GM23338 (cell line): ENCODE results near the gene SNX22. TPM values are rescaled to one million over a fixed set of nuclear protein-coding genes. Genes with fewer than 3 reads are reported as not detected.

Experiments used
- ATAC-seq: fragments of 200-7000 bp; cut with Tn5 transposase; 3 replicates; pipeline ENCODE4 v1.9.1; 2020
- DNase-seq: peaks from one replicate; pipeline ENCODE4 v3.0.0-alpha.2; 2015; ENCODE audit warnings: low spot score
- H2AFZ ChIP-seq: fragments of 200-600 bp; sonication (generic); 2 replicates; pipeline ENCODE4 v1.8.0; 2016; ENCODE audit warnings: antibody characterized with exemption, mild to moderate bottlenecking, moderate library complexity
- H3F3A ChIP-seq: fragments of 200-600 bp; sonication (generic); replicated peaks from 2 replicates; pipeline ENCODE4 v1.8.0; 2017; ENCODE audit warnings: antibody characterized with exemption, mixed run types, low read depth
- H3K27ac ChIP-seq: fragments of 200-600 bp; sonication (generic); 2 replicates; pipeline ENCODE4 v1.6.1; 2016; ENCODE audit warnings: low read depth
- H3K27me3 ChIP-seq: fragments of 200-600 bp; sonication (generic); 2 replicates; pipeline ENCODE4 v1.8.0; 2016; ENCODE audit warnings: mild to moderate bottlenecking, mixed run types, moderate library complexity; ENCODE audit not compliant: insufficient read depth
- H3K36me3 ChIP-seq: fragments of 200-600 bp; sonication (generic); 2 replicates; pipeline ENCODE4 v1.8.0; 2016; ENCODE audit warnings: mild to moderate bottlenecking; ENCODE audit not compliant: insufficient read depth
- H3K4me1 ChIP-seq: fragments of 200-600 bp; sonication (generic); 2 replicates; pipeline ENCODE4 v1.8.0; 2016; ENCODE audit warnings: mild to moderate bottlenecking, moderate library complexity; ENCODE audit not compliant: insufficient read depth
- H3K4me2 ChIP-seq: fragments of 200-600 bp; sonication (generic); 2 replicates; pipeline ENCODE4 v1.7.1; 2017; ENCODE audit warnings: mixed run types
- H3K4me3 ChIP-seq: fragments of 200-600 bp; sonication (generic); 2 replicates; pipeline ENCODE4 v1.6.1; 2016; ENCODE audit warnings: mixed run types
- H3K79me2 ChIP-seq: fragments of 200-600 bp; sonication (generic); replicated peaks from 2 replicates; pipeline ENCODE4 v1.8.0; 2017; ENCODE audit warnings: mild to moderate bottlenecking; ENCODE audit not compliant: insufficient read depth
- H3K9me2 ChIP-seq: fragments of 200-600 bp; sonication (generic); 2 replicates; pipeline ENCODE4 v1.8.0; 2017; ENCODE audit not compliant: insufficient read depth
- H4K20me1 ChIP-seq: fragments of 200-600 bp; sonication (generic); replicated peaks from 2 replicates; pipeline ENCODE4 v1.8.0; 2017; ENCODE audit warnings: mild to moderate bottlenecking; ENCODE audit not compliant: insufficient read depth
- H3K27ac Mint-ChIP-seq: 2 replicates; pipeline ENCODE4 v1.8.0; 2020; ENCODE audit warnings: inconsistent platforms, mild to moderate bottlenecking, moderate library complexity, mixed read lengths
- H3K27me3 Mint-ChIP-seq: 3 replicates; pipeline ENCODE4 v1.8.0; 2022; ENCODE audit warnings: low read depth, mild to moderate bottlenecking, moderate library complexity, mixed read lengths, inconsistent platforms; ENCODE audit not compliant: insufficient read depth, poor library complexity
- H3K36me3 Mint-ChIP-seq: 3 replicates; pipeline ENCODE4 v1.8.0; 2021; ENCODE audit warnings: low read depth, mild to moderate bottlenecking, inconsistent platforms, moderate library complexity, mixed read lengths
- H3K4me1 Mint-ChIP-seq: 3 replicates; pipeline ENCODE4 v1.8.0; 2020; ENCODE audit warnings: mild to moderate bottlenecking, inconsistent platforms, mixed read lengths
- H3K4me3 Mint-ChIP-seq: 3 replicates; pipeline ENCODE4 v1.8.0; 2021; ENCODE audit warnings: moderate library complexity, mild to moderate bottlenecking, inconsistent platforms, mixed read lengths
- H3K9me3 Mint-ChIP-seq: 3 replicates; pipeline ENCODE4 v1.8.0; 2020; ENCODE audit warnings: moderate library complexity, mild to moderate bottlenecking, inconsistent platforms, mixed read lengths
- EZH2 ChIP-seq: fragments of 200-600 bp; sonication (generic); IDR thresholded peaks from one replicate; pipeline ENCODE4 v1.8.0; 2017; ENCODE audit warnings: antibody characterized with exemption, mild to moderate bottlenecking, low read depth; ENCODE audit not compliant: unreplicated experiment
- EZH2phosphoT487 ChIP-seq: fragments of 200-600 bp; sonication (generic); IDR thresholded peaks from one replicate; pipeline ENCODE4 v1.8.1; 2018; ENCODE audit warnings: antibody characterized with exemption; ENCODE audit not compliant: unreplicated experiment
- JUNB ChIP-seq: IDR thresholded peaks from one replicate; pipeline ENCODE4 v1.6.1; 2016; ENCODE audit warnings: antibody characterized with exemption; ENCODE audit not compliant: unreplicated experiment
- NANOG ChIP-seq: IDR thresholded peaks from 2 replicates; pipeline ENCODE4 v1.6.1; 2016; ENCODE audit warnings: antibody characterized with exemption, borderline replicate concordance
- ZNF114 ChIP-seq: fragments of 250-450 bp; sonication (Bioruptor Pico); IDR thresholded peaks from 2 replicates; pipeline ENCODE4 v1.5.0; 2020; ENCODE audit warnings: mild to moderate bottlenecking, moderate library complexity
- ZNF331 ChIP-seq: fragments of 250-450 bp; sonication (Bioruptor Pico); IDR thresholded peaks from 2 replicates; pipeline ENCODE4 v1.5.0; 2020; ENCODE audit warnings: low read depth, mild to moderate bottlenecking, moderate library complexity
- polyA plus RNA-seq: library from polyadenylated mRNA; unstranded; fragments of >200 nt; fragmentation: Nextera tagmentation; extraction: Ambion mirVana; gene quantifications from 2 replicates; pipeline ENCODE4 v1.2.1, GENCODE V29; 2016
- total RNA-seq: library from RNA; depleted of rRNA; stranded (reverse); fragments of >200 nt; shearing (Covaris generic); gene quantifications from 2 replicates; pipeline ENCODE4 v1.2.3, GENCODE V29; 2014
- TF ChIP-seq, protein P1 (sequence below): fragments of 250-450 bp; sonication (Bioruptor Pico); IDR thresholded peaks from 2 replicates; pipeline ENCODE4 v1.5.0; 2020; ENCODE audit warnings: mild to moderate bottlenecking, moderate library complexity
- TF ChIP-seq, protein P2 (sequence below): IDR thresholded peaks from 2 replicates; pipeline ENCODE4 v1.6.1; 2016; ENCODE audit warnings: antibody characterized with exemption

SNX22 gene
- total and polyA plus RNA-seq, 2 experiments from 2014 or later, result 3.7 to 5.7 TPM

DNA sequence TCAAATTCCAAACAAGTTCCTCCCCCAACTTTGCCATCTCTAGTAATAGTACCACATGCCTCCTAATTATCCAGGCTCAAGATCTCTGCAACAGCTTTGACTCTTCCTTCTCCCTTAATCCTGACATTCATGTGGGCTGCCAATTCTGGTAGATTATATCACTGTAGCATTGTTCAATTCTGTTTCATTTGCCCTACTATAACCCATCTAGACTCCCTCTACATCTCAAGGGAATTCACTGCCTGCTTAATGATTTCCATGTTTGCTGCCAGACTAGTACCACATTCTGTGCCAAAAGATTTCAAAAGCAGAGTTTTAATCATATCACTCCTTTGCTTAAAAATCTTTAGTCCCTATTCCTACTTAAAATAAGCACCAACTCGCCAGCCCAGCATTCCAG is 45.9 kb downstream of the SNX22 start (continued):
- TF ChIP-seq, protein P1, sequence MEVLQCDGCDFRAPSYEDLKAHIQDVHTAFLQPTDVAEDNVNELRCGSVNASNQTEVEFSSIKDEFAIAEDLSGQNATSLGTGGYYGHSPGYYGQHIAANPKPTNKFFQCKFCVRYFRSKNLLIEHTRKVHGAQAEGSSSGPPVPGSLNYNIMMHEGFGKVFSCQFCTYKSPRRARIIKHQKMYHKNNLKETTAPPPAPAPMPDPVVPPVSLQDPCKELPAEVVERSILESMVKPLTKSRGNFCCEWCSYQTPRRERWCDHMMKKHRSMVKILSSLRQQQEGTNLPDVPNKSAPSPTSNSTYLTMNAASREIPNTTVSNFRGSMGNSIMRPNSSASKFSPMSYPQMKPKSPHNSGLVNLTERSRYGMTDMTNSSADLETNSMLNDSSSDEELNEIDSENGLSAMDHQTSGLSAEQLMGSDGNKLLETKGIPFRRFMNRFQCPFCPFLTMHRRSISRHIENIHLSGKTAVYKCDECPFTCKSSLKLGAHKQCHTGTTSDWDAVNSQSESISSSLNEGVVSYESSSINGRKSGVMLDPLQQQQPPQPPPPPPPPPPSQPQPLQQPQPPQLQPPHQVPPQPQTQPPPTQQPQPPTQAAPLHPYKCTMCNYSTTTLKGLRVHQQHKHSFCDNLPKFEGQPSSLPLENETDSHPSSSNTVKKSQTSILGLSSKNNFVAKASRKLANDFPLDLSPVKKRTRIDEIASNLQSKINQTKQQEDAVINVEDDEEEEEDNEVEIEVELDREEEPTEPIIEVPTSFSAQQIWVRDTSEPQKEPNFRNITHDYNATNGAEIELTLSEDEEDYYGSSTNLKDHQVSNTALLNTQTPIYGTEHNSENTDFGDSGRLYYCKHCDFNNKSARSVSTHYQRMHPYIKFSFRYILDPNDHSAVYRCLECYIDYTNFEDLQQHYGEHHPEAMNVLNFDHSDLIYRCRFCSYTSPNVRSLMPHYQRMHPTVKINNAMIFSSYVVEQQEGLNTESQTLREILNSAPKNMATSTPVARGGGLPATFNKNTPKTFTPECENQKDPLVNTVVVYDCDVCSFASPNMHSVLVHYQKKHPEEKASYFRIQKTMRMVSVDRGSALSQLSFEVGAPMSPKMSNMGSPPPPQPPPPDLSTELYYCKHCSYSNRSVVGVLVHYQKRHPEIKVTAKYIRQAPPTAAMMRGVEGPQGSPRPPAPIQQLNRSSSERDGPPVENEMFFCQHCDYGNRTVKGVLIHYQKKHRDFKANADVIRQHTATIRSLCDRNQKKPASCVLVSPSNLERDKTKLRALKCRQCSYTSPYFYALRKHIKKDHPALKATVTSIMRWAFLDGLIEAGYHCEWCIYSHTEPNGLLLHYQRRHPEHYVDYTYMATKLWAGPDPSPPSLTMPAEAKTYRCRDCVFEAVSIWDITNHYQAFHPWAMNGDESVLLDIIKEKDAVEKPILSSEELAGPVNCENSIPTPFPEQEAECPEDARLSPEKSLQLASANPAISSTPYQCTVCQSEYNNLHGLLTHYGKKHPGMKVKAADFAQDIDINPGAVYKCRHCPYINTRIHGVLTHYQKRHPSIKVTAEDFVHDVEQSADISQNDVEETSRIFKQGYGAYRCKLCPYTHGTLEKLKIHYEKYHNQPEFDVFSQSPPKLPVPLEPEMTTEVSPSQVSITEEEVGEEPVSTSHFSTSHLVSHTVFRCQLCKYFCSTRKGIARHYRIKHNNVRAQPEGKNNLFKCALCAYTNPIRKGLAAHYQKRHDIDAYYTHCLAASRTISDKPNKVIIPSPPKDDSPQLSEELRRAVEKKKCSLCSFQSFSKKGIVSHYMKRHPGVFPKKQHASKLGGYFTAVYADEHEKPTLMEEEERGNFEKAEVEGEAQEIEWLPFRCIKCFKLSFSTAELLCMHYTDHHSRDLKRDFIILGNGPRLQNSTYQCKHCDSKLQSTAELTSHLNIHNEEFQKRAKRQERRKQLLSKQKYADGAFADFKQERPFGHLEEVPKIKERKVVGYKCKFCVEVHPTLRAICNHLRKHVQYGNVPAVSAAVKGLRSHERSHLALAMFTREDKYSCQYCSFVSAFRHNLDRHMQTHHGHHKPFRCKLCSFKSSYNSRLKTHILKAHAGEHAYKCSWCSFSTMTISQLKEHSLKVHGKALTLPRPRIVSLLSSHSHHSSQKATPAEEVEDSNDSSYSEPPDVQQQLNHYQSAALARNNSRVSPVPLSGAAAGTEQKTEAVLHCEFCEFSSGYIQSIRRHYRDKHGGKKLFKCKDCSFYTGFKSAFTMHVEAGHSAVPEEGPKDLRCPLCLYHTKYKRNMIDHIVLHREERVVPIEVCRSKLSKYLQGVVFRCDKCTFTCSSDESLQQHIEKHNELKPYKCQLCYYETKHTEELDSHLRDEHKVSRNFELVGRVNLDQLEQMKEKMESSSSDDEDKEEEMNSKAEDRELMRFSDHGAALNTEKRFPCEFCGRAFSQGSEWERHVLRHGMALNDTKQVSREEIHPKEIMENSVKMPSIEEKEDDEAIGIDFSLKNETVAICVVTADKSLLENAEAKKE, result no peak

DNA sequence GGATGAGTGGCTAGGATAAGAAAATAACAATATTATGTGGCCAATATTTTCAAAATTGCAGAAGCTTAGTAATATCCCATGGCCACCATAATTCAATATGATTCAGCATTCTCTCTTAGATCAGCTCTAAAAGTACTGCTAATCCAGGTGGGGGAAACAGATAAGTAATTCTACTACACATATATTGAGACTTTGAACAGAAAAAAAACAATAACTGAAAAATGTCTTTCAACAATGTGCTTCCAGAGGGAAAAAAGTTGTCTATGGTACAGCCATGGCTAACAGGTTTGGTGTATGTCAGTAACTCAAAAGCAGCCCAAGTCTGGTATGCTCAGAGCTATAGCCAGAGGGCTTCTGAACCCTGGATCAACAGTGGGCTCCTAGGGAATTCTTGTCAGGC is 53.7 kb downstream of the SNX22 start:
- no peaks in the 10 kb centered on the region for H3K27me3 ChIP-seq
- no peaks in the 10 kb centered on the region for H4K20me1 ChIP-seq
- Mint-ChIP-seq H3K9me3 (no peaks in the 10 kb centered on the region), H3K27ac (no peak overlapping the region), H3K27me3 (peaks cover 4% of the 10 kb centered on the region), H3K4me1 (no peaks in the 10 kb centered on the region), H3K4me3 (no peak overlapping the region), H3K36me3 (peaks cover 4% of the 10 kb centered on the region; the same call in 1 of the 3 replicates)
- H3K4me2 ChIP-seq, result no peak overlapping the region
- no peak overlapping the region for H2AFZ ChIP-seq
- no peaks in the 10 kb centered on the region for H3K4me1 ChIP-seq
- no peak for DNase-seq
- H3K36me3 ChIP-seq, result 0 out of 2 replicates have a peak, but pooled peaks cover 6% of the 10 kb centered on the region
- H3K79me2 ChIP-seq, result no peaks in the 10 kb centered on the region
- no peak overlapping the region for H3K27ac ChIP-seq
- H3K9me2 ChIP-seq, result no peaks in the 10 kb centered on the region
- no peak for ATAC-seq
- no peak overlapping the region for H3K4me3 ChIP-seq
- no peaks in the 10 kb centered on the region for H3F3A ChIP-seq
- TF ChIP-seq NANOG, result no peak
- TF ChIP-seq, protein P1, result no peak
- TF ChIP-seq EZH2phosphoT487, result no peak
- no peak for TF ChIP-seq JUNB
- no peak for TF ChIP-seq ZNF114 (CRISPR knock-in tag)
- no peak for TF ChIP-seq EZH2
- TF ChIP-seq, protein P2, sequence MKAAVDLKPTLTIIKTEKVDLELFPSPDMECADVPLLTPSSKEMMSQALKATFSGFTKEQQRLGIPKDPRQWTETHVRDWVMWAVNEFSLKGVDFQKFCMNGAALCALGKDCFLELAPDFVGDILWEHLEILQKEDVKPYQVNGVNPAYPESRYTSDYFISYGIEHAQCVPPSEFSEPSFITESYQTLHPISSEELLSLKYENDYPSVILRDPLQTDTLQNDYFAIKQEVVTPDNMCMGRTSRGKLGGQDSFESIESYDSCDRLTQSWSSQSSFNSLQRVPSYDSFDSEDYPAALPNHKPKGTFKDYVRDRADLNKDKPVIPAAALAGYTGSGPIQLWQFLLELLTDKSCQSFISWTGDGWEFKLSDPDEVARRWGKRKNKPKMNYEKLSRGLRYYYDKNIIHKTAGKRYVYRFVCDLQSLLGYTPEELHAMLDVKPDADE, result no peak
- TF ChIP-seq ZNF331 (CRISPR knock-in tag), result no peak
